GM10266 (cell line): ENCODE results near the gene ENPP6.
"Not testable (repeated sequence)": the region's sequence is repeated elsewhere in the genome, so short reads cannot be mapped to it uniquely, and the experiment has no call there.

Experiments used
- DNase-seq: peaks from one replicate; pipeline ENCODE4 v3.0.0; 2012; ENCODE audit errors: extremely low spot score
- CTCF ChIP-seq: IDR thresholded peaks from 2 replicates; pipeline ENCODE4 v1.5.1; 2012; ENCODE audit warnings: mild to moderate bottlenecking, low read depth; ENCODE audit not compliant: control insufficient read depth, insufficient read depth; ENCODE audit errors: missing control alignments

The ENPP6 gene

GRCh38 chr4:184215709-184216328 is 1.9 kb downstream of the ENPP6 start:
- DNase-seq, result no peak
- no peak for TF ChIP-seq CTCF

- TF ChIP-seq CTCF, result no peak
- no peak for DNase-seq
These were observed 2.7 kb downstream of the ENPP6 start for GRCh38 chr4:184214931-184215330.

GRCh38 chr4:184207734-184208607 is 9.7 kb downstream of the ENPP6 start:
- not testable (repeated sequence) for DNase-seq

GRCh38 chr4:184205243-184205642 is 12.4 kb downstream of the ENPP6 start:
- DNase-seq, result no peak
- no peak for TF ChIP-seq CTCF

- DNase-seq, result no peak
- no peak for TF ChIP-seq CTCF
These were observed 14.4 kb downstream of the ENPP6 start for GRCh38 chr4:184203300-184203699.

- DNase-seq, result no peak
- no peak for TF ChIP-seq CTCF
These were observed 16.5 kb downstream of the ENPP6 start for GRCh38 chr4:184201179-184201578.

GRCh38 chr4:184200296-184200695 is 17.4 kb downstream of the ENPP6 start:
- no peak for DNase-seq
- no peak for TF ChIP-seq CTCF
